HPDE6-E6E7 (cell line): Measurements from ENCODE around the gene IRF8.
"Not testable (repeated sequence)": the region's sequence is repeated elsewhere in the genome, so short reads cannot be mapped to it uniquely, and the experiment has no call there.

Source experiments
- DNase-seq: peaks from one replicate; pipeline ENCODE4 v3.0.0; 2011; ENCODE audit warnings: missing footprints; ENCODE audit errors: extremely low spot score

Gene IRF8

GRCh38 chr16:85898521-85899442 is at the start of gene IRF8:
Gene IRF8, plus strand, starts transcription at chr16:85899162. Its CDS starts 3,854 bp downstream, at chr16:85903016.
- DNase-seq = no peak

GRCh38 chr16:85849388-85849787 is 49.6 kb upstream of the IRF8 start:
- no peak for DNase-seq

GRCh38 chr16:85850344-85850880 is 48.5 kb upstream of the IRF8 start:
- no peak for DNase-seq

GRCh38 chr16:85851034-85851785 is 47.8 kb upstream of the IRF8 start:
- DNase-seq = no peak

- no peak for DNase-seq
Measured at GRCh38 chr16:85853547-85854545, 45.1 kb upstream of the IRF8 start.

- DNase-seq = no peak
Measured at GRCh38 chr16:85854935-85855334, 44.0 kb upstream of the IRF8 start.

GRCh38 chr16:85856079-85856478 is 42.9 kb upstream of the IRF8 start:
- no peak for DNase-seq

GRCh38 chr16:85856585-85856984 is 42.4 kb upstream of the IRF8 start:
- DNase-seq = no peak

- no peak for DNase-seq
Measured at GRCh38 chr16:85857406-85857805, 41.6 kb upstream of the IRF8 start.

GRCh38 chr16:85858571-85858970 is 40.4 kb upstream of the IRF8 start:
- not testable (repeated sequence) for DNase-seq

- no peak for DNase-seq
Measured at GRCh38 chr16:85858984-85859817, 39.8 kb upstream of the IRF8 start.

- no peak for DNase-seq
Measured at GRCh38 chr16:85859818-85860125, 39.2 kb upstream of the IRF8 start.

- DNase-seq = no peak
Measured at GRCh38 chr16:85860413-85861094, 38.4 kb upstream of the IRF8 start.

- no peak for DNase-seq
Measured at GRCh38 chr16:85861095-85861825, 37.7 kb upstream of the IRF8 start.

GRCh38 chr16:85862476-85863383 is 36.2 kb upstream of the IRF8 start:
- DNase-seq = no peak

- no peak for DNase-seq
Measured at GRCh38 chr16:85863384-85863774, 35.6 kb upstream of the IRF8 start.

- no peak for DNase-seq
Measured at GRCh38 chr16:85864965-85865364, 34.0 kb upstream of the IRF8 start.

GRCh38 chr16:85867189-85867588 is 31.8 kb upstream of the IRF8 start:
- DNase-seq = no peak
